ENCODE data around the gene VOPP1.

- no peak for TF ChIP-seq CTCF (IDR thresholded peaks at IDR 0.05)
- no peak for TF ChIP-seq POLR2AphosphoS5 (IDR thresholded peaks at IDR 0.05)
- TF ChIP-seq POLR2A (IDR thresholded peaks at IDR 0.05): no peak
Measured at GRCh38 chr7:55457801-55458200, 114.5 kb downstream of the VOPP1 start.
